Right cardiac atrium (tissue), 5 donors: ENCODE results near the gene CLRN3. TPM values are rescaled to one million over a fixed set of nuclear protein-coding genes. Genes with fewer than 3 reads are reported as not detected.
A peak's percentile ranks its signal among the peaks of the same experiment; 100 is the strongest.

ENCODE experiments used
- ATAC-seq, 2 donors: fragments of 200-7000 bp; cut with Tn5 transposase; one replicate each; pipeline versions ENCODE4 v1.8.0 to v1.9.1; 2020; ENCODE audit warnings: moderate library complexity in 2 of 2, mild to moderate bottlenecking in 1 of 2
- DNase-seq, 3 donors: peaks; one replicate each; pipeline ENCODE4 v3.0.0-alpha.2; 2020
- H3K27ac ChIP-seq: one replicate; pipeline ENCODE4 v1.5.1; 2013; ENCODE audit warnings: mild to moderate bottlenecking, low read length, control low read depth, moderate library complexity
- H3K27me3 ChIP-seq: one replicate; pipeline ENCODE4 v1.6.1; 2013; ENCODE audit not compliant: control insufficient read depth, insufficient read depth
- H3K4me1 ChIP-seq: one replicate; pipeline ENCODE4 v1.6.1; 2013; ENCODE audit warnings: low read length; ENCODE audit not compliant: control insufficient read depth, insufficient read depth
- H3K4me3 ChIP-seq: one replicate; pipeline ENCODE4 v1.5.1; 2013; ENCODE audit warnings: low read length, control low read depth
- H3K9me3 ChIP-seq: one replicate; pipeline ENCODE4 v1.6.1; 2013; ENCODE audit warnings: low read length; ENCODE audit not compliant: control insufficient read depth
- WGBS: extraction: QIAGEN DNeasy Blood & Tissue Kit; methylation state at CpG from one replicate; pipeline ENCODE4 v1.1.7; 2013; 5-methylcytosine and 5-hydroxymethylcytosine counted together
- intact Hi-C, 4 donors: fragments of 100-400 bp; cut with DNase I; formaldehyde crosslinking; loops; one replicate each; pipeline versions ENCODE4 v1.11.0 to v1.14.0; 2022 to 2023
- polyA plus RNA-seq: library from polyadenylated mRNA; stranded (reverse); fragments of 200-250 nt; gene quantifications from one replicate; pipeline ENCODE4 v1.2.3, GENCODE V29; 2013
- total RNA-seq, 4 donors: library from RNA; stranded (reverse); fragmentation: NEBNext Ultra II Directional; extraction: Animal tissue kit (Norgen Biotek cat#: 25700); gene quantifications; one replicate each; pipeline ENCODE4 v1.2.1, GENCODE V29; 2021
- donor health status: healthy with polysubstance abuse.
- donor health status: DM: no; HTN: yes; CAD: no.
- donor health status: DM: no; HTN: no; CAD: no.
- donor health status: DM: no; HTN: yes; CAD: no; lungs with severe emphysema.
- donor health status: DM: yes; HTN: yes; CAD: no.

CLRN3 gene
- total and polyA plus RNA-seq, 5 donors: not detected

GRCh38 chr10:127918572-127918971 is 25.8 kb upstream of the CLRN3 start:
- no peak overlapping the region for H3K27ac ChIP-seq
- intact Hi-C loops: no loop called here
- H3K9me3 ChIP-seq: no peaks in the 10 kb centered on the region
- peak; percentile 54 to 79 (median 77) for DNase-seq
- peaks cover 19% of the 10 kb centered on the region for H3K4me1 ChIP-seq
- no peak overlapping the region for H3K4me3 ChIP-seq
- ATAC-seq: no peak
- no peaks in the 10 kb centered on the region for H3K27me3 ChIP-seq
- WGBS: 85% methylated on average over 5 of the region's 5 CpGs

DNA sequence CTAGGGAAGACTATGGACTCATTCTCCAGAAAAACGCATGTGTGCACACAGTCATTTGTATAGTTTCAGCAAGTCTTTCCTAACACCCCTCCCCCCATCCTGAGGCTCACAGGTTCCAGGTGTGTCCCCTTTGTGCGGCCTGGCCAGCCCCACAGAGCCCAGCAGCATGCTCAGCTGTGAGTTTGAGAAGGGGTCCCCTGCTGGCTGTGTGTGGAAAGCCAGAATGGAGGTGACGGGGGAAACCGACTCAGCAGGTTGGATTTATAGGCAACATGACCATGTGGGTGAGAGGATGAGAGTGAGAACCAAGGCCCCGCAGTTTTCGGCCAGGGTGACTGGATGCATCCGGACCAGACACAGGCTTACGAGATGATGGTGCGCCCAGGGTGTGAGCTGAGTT is 24.1 kb upstream of the CLRN3 start:
- DNase-seq: no peak
- H3K27ac ChIP-seq: no peak overlapping the region
- intact Hi-C loops: no loop called here
- WGBS: 95% methylated on average over 9 of the region's 9 CpGs
- no peaks in the 10 kb centered on the region for H3K27me3 ChIP-seq
- peaks cover 21% of the 10 kb centered on the region for H3K4me1 ChIP-seq
- no peaks in the 10 kb centered on the region for H3K9me3 ChIP-seq
- H3K4me3 ChIP-seq: no peak overlapping the region
- ATAC-seq: no peak

- Histone ChIP-seq H3K27me3 (no peaks in the 10 kb centered on the region), H3K27ac (no peak overlapping the region), H3K4me1 (peaks cover 21% of the 10 kb centered on the region), H3K4me3 (no peak overlapping the region), H3K9me3 (no peaks in the 10 kb centered on the region)
- WGBS: 88% methylated on average over 4 of the region's 4 CpGs
- ATAC-seq (no peak), DNase-seq (no peak)
- intact Hi-C loops: no loop called here
These were observed 22.6 kb upstream of the CLRN3 start for GRCh38 chr10:127915324-127915723.

DNA sequence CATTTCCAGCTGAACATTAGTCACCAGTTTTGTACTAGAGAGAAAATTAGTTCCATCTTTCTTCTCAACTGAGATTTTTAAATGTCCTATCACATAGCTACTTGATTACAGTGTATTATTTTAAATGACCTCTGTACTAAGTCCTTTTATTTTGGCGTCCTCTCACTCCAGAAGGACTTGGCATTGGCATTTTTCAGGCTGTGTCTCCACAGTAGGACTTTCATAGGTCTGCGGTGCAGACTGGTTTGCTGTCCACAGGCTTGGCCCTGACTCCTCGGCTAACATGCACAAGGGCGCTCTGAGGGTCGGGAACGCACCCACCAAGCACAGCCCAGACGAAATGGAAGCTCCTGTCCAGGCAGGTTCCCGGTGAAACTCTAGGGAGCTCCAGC is 20.6 kb upstream of the CLRN3 start:
- ATAC-seq (peak in 1 of 2 donors; percentile 35), DNase-seq (no peak)
- 88% methylated on average over 8 of the region's 8 CpGs for WGBS
- no peaks in the 10 kb centered on the region for H3K27me3 ChIP-seq
- H3K4me1 ChIP-seq: peaks cover 17% of the 10 kb centered on the region
- no peak overlapping the region for H3K4me3 ChIP-seq
- H3K9me3 ChIP-seq: no peaks in the 10 kb centered on the region
- peak overlapping the region; percentile 78 for H3K27ac ChIP-seq
- intact Hi-C loops: no loop called here

DNA sequence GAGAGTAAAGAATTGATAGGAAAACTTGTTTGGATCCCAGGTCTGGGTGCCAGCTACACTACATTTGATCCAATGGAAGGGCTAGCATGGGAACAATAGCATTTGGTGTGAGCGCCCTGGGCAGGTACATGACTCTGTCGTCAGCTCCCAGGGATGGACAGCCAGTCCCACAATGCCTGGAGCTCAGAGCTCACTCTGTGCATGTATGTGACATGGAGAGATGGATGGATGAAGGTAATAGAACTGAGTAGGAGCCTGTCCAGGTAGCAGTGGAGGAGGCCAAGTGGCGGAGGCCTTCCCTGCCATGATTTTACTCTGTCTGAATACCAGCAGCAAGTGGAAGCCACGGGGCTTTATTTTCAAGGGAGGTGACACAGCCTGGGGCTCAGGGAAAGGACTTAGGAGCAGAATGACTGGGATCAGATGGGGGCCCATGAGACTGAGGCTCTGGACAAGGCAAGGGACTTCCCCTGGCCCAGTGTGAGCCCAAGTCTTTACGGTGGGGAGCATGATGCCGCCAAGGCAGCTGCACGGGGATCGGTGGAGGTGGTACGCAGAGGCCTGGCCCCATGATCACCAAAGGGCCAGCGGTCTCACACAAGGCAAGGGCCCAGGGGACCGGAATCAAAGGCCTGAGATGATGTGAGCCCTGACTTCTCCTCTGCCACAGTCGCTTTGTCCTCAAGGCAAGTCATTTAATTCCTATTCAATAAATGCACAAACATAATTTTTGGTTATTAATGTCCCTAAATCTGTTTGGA is 20.0 kb upstream of the CLRN3 start:
- WGBS: 96% methylated on average over 12 of the region's 12 CpGs
- ATAC-seq (no peak), DNase-seq (no peak)
- H3K9me3 ChIP-seq: no peaks in the 10 kb centered on the region
- no peaks in the 10 kb centered on the region for H3K27me3 ChIP-seq
- intact Hi-C loops: no loop called here
- H3K4me1 ChIP-seq: peaks cover 20% of the 10 kb centered on the region
- peak overlapping the region; percentile 65 for H3K27ac ChIP-seq
- H3K4me3 ChIP-seq: no peak overlapping the region

DNA sequence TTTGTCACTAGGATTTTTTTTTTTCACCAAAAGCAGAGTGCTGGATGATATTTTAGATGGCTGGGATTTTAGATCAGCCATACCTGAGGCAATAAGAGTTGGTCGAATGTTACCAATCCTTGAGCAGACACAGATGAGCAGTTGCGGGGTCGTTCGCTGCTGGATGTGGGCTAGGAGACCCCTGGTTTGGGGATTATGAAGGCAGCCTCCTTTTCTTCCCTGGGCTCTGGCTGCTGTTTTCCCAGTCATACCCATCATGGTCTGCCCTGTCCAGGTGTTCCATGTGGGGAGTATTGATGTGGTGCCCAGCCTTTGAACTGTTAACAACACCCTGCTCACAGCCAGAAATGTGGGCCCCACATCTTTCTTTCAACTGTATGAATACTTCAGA is 19.1 kb upstream of the CLRN3 start:
- H3K4me1 ChIP-seq: peaks cover 20% of the 10 kb centered on the region
- no peak for DNase-seq

GRCh38 chr10:127911218-127911866 is 18.6 kb upstream of the CLRN3 start:
- WGBS: 60% methylated on average over 10 of the region's 10 CpGs
- peak overlapping the region; percentile 78 for H3K27ac ChIP-seq
- no peak overlapping the region for H3K4me3 ChIP-seq
- peak in 1 of 3 donors; percentile 70 for DNase-seq
- peaks cover 20% of the 10 kb centered on the region for H3K4me1 ChIP-seq
- peak; percentile 10 to 55 for ATAC-seq
- intact Hi-C loops: no loop called here
- H3K27me3 ChIP-seq: no peaks in the 10 kb centered on the region
- no peaks in the 10 kb centered on the region for H3K9me3 ChIP-seq

More for the DNA sequence above, 19.1 kb upstream of the CLRN3 start:
- H3K27me3 ChIP-seq: no peaks in the 10 kb centered on the region
- H3K27ac ChIP-seq: peak overlapping the region; percentile 88
- H3K9me3 ChIP-seq: no peaks in the 10 kb centered on the region
- WGBS: 94% methylated on average over 4 of the region's 4 CpGs
- intact Hi-C loops: no loop called here
- no peak overlapping the region for H3K4me3 ChIP-seq
- ATAC-seq: no peak

DNA sequence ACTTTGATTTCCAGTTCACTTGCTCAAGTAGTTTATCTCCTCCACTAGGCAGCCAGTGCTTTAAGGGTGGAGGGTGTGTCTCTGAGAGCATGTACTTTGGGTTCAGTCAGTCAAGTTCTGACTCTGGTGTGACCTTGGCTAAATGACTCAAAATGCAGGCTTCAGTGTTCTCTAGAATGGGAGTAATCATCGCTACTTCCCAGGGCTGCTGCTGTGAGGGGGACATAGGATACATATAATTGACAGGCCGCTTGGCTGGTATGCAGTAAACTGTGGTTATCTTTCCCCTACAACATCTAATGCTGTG is 17.7 kb upstream of the CLRN3 start:
- no peak for DNase-seq
- H3K4me3 ChIP-seq: no peak overlapping the region
- no peaks in the 10 kb centered on the region for H3K9me3 ChIP-seq
- intact Hi-C loops: no loop called here
- H3K27me3 ChIP-seq: no peaks in the 10 kb centered on the region
- WGBS: 93% methylated on average over 2 of the region's 2 CpGs
- ATAC-seq: no peak
- peaks cover 20% of the 10 kb centered on the region for H3K4me1 ChIP-seq
- no peak overlapping the region for H3K27ac ChIP-seq

DNA sequence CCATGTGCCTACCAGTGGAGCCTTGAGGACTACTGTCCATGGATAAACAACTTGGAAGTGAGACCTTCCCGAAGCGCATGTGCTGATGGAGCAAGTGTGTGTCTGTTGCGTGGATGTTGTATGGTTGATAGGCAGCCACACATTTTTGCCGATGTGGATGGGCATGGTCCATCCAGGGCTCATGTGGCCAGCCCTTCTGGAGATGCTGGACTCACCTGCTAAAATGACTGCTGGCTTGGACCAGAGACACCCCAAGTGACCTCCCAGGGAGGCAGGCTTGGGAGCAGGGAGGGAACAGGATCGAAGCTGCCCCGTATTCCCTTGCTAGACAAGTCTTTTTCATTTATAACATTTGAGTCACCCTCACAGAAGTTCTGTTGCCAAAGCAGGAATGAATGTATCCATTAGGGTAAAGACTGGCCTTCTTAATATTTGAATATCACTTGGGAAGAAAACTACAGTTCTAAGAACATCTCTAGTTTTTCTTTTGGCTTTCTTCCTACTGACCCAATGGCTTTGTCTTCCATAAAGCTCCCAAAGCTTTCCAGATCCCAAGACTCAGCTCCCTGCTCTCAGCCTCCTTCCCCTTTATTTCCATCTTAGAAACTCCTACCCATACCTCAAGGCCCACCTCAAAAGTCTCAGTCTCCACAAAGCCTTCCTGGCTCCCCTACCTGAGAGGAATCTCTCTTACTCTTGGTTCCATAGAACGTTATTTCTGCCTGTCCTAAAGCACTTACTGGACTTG is 17.1 kb upstream of the CLRN3 start:
- intact Hi-C loops: loop anchor here in 3 of 4 donors (5.0 to 10.0 kb wide), 3 partner anchors 152 to 157 kb away; no protein-coding TSS in a partner anchor
- WGBS: 85% methylated on average over 7 of the region's 7 CpGs
- no peak overlapping the region for H3K27ac ChIP-seq
- ATAC-seq (no peak), DNase-seq (no peak)
- H3K27me3 ChIP-seq: no peaks in the 10 kb centered on the region
- no peak overlapping the region for H3K4me3 ChIP-seq
- H3K4me1 ChIP-seq: peaks cover 20% of the 10 kb centered on the region
- H3K9me3 ChIP-seq: no peaks in the 10 kb centered on the region

GRCh38 chr10:127908959-127909267 is 16.2 kb upstream of the CLRN3 start:
- WGBS: 90% methylated on average over 8 of the region's 8 CpGs
- H3K27me3 ChIP-seq: no peaks in the 10 kb centered on the region
- no peaks in the 10 kb centered on the region for H3K9me3 ChIP-seq
- intact Hi-C loops: loop anchor here in 3 of 4 donors (5.0 to 10.0 kb wide), 3 partner anchors 153 to 158 kb away; no protein-coding TSS in a partner anchor
- DNase-seq (no peak), ATAC-seq (no peak)
- peaks cover 18% of the 10 kb centered on the region for H3K4me1 ChIP-seq
- no peak overlapping the region for H3K27ac ChIP-seq
- H3K4me3 ChIP-seq: no peak overlapping the region
